Natural killer cell (primary cell): ENCODE measurements around the gene RHPN2. TPM values are rescaled to one million over a fixed set of nuclear protein-coding genes. Genes with fewer than 3 reads are reported as not detected.

Source experiments
- ATAC-seq, 3 donors: fragments of 150-1000 bp in 2 of 3; fragments of 200-7000 bp in 1 of 3; cut with Tn5 transposase; 1 replicate in 1 of 3; 2 replicates in 2 of 3; pipeline ENCODE4 v1.10.0; 2021; ENCODE audit warnings: mild to moderate bottlenecking in 2 of 3, moderate library complexity in 2 of 3
- DNase-seq, 2 donors: peaks; one replicate each; pipeline versions ENCODE4 v3.0.0 to v3.0.0-alpha.2; 2013 to 2021; ENCODE audit warnings: mixed read lengths in 1 of 2
- H3K27ac ChIP-seq: one replicate; pipeline ENCODE4 v1.5.1; 2013; ENCODE audit warnings: mild to moderate bottlenecking, low read length
- H3K27me3 ChIP-seq: one replicate; pipeline ENCODE4 v1.6.1; 2013; ENCODE audit warnings: low read length; ENCODE audit not compliant: control insufficient read depth, insufficient read depth
- H3K36me3 ChIP-seq: one replicate; pipeline ENCODE4 v1.6.1; 2013; ENCODE audit warnings: low read length; ENCODE audit not compliant: control insufficient read depth, insufficient read depth
- H3K4me1 ChIP-seq: one replicate; pipeline ENCODE4 v1.6.1; 2013; ENCODE audit warnings: low read length; ENCODE audit not compliant: control insufficient read depth, insufficient read depth
- H3K4me3 ChIP-seq: one replicate; pipeline ENCODE4 v1.5.1; 2013; ENCODE audit warnings: low read length
- H3K9me3 ChIP-seq: one replicate; pipeline ENCODE4 v1.6.1; 2013; ENCODE audit warnings: low read length; ENCODE audit not compliant: control insufficient read depth, insufficient read depth
- H3K27ac Mint-ChIP-seq, 2 donors: one replicate each; pipeline ENCODE4 v1.8.0; 2022; ENCODE audit warnings: mild to moderate bottlenecking in 2 of 2, mixed read lengths in 2 of 2, moderate library complexity in 1 of 2
- H3K27me3 Mint-ChIP-seq, 2 donors: one replicate each; pipeline ENCODE4 v1.8.0; 2022; ENCODE audit warnings: low read depth in 2 of 2, mixed read lengths in 2 of 2
- H3K36me3 Mint-ChIP-seq: one replicate; pipeline ENCODE4 v1.8.0; 2022; ENCODE audit warnings: mixed read lengths
- H3K4me1 Mint-ChIP-seq, 2 donors: one replicate each; pipeline ENCODE4 v1.8.0; 2022; ENCODE audit warnings: mixed read lengths in 2 of 2
- H3K4me3 Mint-ChIP-seq: one replicate; pipeline ENCODE4 v1.8.0; 2022; ENCODE audit warnings: mild to moderate bottlenecking, moderate library complexity, mixed read lengths
- H3K9me3 Mint-ChIP-seq, 2 donors: one replicate each; pipeline ENCODE4 v1.8.0; 2022; ENCODE audit warnings: mixed read lengths in 2 of 2
- CTCF ChIP-seq: fragments of 200-600 bp; IDR thresholded peaks from one replicate; pipeline ENCODE4 v1.8.0; 2022; ENCODE audit warnings: antibody characterized with exemption
- WGBS: methylation state at CpG from one replicate; pipeline ENCODE4 v1.1.7; 2013; ENCODE audit warnings: missing lambda C conversion rate; ENCODE audit not compliant: insufficient coverage; 5-methylcytosine and 5-hydroxymethylcytosine counted together
- intact Hi-C: fragments of 100-400 bp; cut with micrococcal nuclease; formaldehyde crosslinking; loops from one replicate; pipeline ENCODE4 v1.14.2; 2022
- total RNA-seq, 4 donors: library from RNA; stranded (reverse); fragments of 120-200 nt in 1 of 4; gene quantifications; one replicate each; pipeline versions ENCODE4 v1.2.3 to v1.2.4, GENCODE V29; 2013 to 2022

The RHPN2 gene
- total RNA-seq, 3 donors from 2014 or later (not counting 1 experiment from before 2014, with no cell fraction given): 0.35 TPM; not detected in 2

GRCh38 chr19:33089010-33089409 lies 24.3 kb upstream of the RHPN2 start:
- Histone ChIP-seq H3K27ac (no peak overlapping the region), H3K36me3 (peaks cover 41% of the 10 kb centered on the region), H3K4me3 (no peak overlapping the region), H3K9me3 (no peaks in the 10 kb centered on the region), H3K4me1 (no peaks in the 10 kb centered on the region), H3K27me3 (no peaks in the 10 kb centered on the region)
- no peak overlapping the region for H3K27ac Mint-ChIP-seq
- H3K4me3 Mint-ChIP-seq: no peak overlapping the region
- intact Hi-C loops: no loop called here
- ATAC-seq (no peak), DNase-seq (no peak)
- 100% methylated on average over 3 of the region's 3 CpGs for WGBS
- H3K36me3 Mint-ChIP-seq: peaks cover 26% of the 10 kb centered on the region
- H3K9me3 Mint-ChIP-seq: no peaks in the 10 kb centered on the region
- peaks cover 0 to 14% of the 10 kb centered on the region in 2 donors for H3K4me1 Mint-ChIP-seq
- no peak for TF ChIP-seq CTCF
- H3K27me3 Mint-ChIP-seq: no peaks in the 10 kb centered on the region

- H3K36me3 Mint-ChIP-seq: peaks cover 19% of the 10 kb centered on the region
- no peak overlapping the region for H3K4me3 ChIP-seq
- peaks cover 28% of the 10 kb centered on the region for H3K36me3 ChIP-seq
- H3K9me3 Mint-ChIP-seq: no peaks in the 10 kb centered on the region
- no peaks in the 10 kb centered on the region for H3K27me3 ChIP-seq
- H3K9me3 ChIP-seq: no peaks in the 10 kb centered on the region
- DNase-seq (no peak), ATAC-seq (no peak)
- H3K27me3 Mint-ChIP-seq: no peaks in the 10 kb centered on the region
- H3K4me1 Mint-ChIP-seq: peaks cover 4 to 17% of the 10 kb centered on the region in 2 donors
- no peak overlapping the region for H3K27ac Mint-ChIP-seq
- WGBS: 79% methylated on average over 1 of the region's 1 CpG
- no peak overlapping the region for H3K27ac ChIP-seq
- no peak for TF ChIP-seq CTCF
- peaks cover 5% of the 10 kb centered on the region for H3K4me1 ChIP-seq
- no peak overlapping the region for H3K4me3 Mint-ChIP-seq
- intact Hi-C loops: no loop called here
Observed at GRCh38 chr19:33086955-33087354, 22.3 kb upstream of the RHPN2 start.

GRCh38 chr19:33085570-33086128 lies 21.0 kb upstream of the RHPN2 start:
- no peak overlapping the region for H3K27ac ChIP-seq
- TF ChIP-seq CTCF: no peak
- peaks cover 18% of the 10 kb centered on the region for H3K36me3 ChIP-seq
- intact Hi-C loops: no loop called here
- 90% methylated on average over 3 of the region's 3 CpGs for WGBS
- peaks cover 17 to 30% of the 10 kb centered on the region in 2 donors for H3K4me1 Mint-ChIP-seq
- H3K27me3 ChIP-seq: no peaks in the 10 kb centered on the region
- peaks cover 14% of the 10 kb centered on the region for H3K4me1 ChIP-seq
- H3K27ac Mint-ChIP-seq: no peak overlapping the region
- no peaks in the 10 kb centered on the region for H3K9me3 ChIP-seq
- H3K9me3 Mint-ChIP-seq: no peaks in the 10 kb centered on the region
- H3K4me3 Mint-ChIP-seq: no peak overlapping the region
- DNase-seq (no peak), ATAC-seq (no peak)
- no peaks in the 10 kb centered on the region for H3K27me3 Mint-ChIP-seq
- H3K36me3 Mint-ChIP-seq: peaks cover 14% of the 10 kb centered on the region
- no peak overlapping the region for H3K4me3 ChIP-seq
